Esophagus muscularis mucosa (tissue), 4 donors: ENCODE data around the gene FAM120AOS.
A peak's percentile ranks its signal among the peaks of the same experiment; 100 is the strongest.

ENCODE experiments used
- CTCF ChIP-seq, 3 experiments: fragments of 200-600 bp in 2 of 3; fragments of 450-650 bp in 1 of 3; sonication (generic) in 2 of 3; IDR thresholded peaks; one replicate each; pipeline ENCODE4 v1.5.1; 2017 to 2019; ENCODE audit warnings: antibody characterized with exemption in 3 of 3, mild to moderate bottlenecking in 2 of 3, moderate library complexity in 1 of 3
- EP300 ChIP-seq: sonication (generic); formaldehyde crosslinking; IDR thresholded peaks from one replicate; pipeline ENCODE4 v1.6.1; 2017; ENCODE audit warnings: antibody characterized with exemption
- POLR2A ChIP-seq: fragments of 450-650 bp; IDR thresholded peaks from one replicate; pipeline ENCODE4 v1.6.1; 2017; ENCODE audit warnings: antibody characterized with exemption, moderate library complexity, mild to moderate bottlenecking, low read depth
- POLR2AphosphoS5 ChIP-seq, 2 donors: sonication (generic); formaldehyde crosslinking; IDR thresholded peaks; one replicate each; pipeline ENCODE4 v1.6.1; 2017; ENCODE audit warnings: antibody characterized with exemption in 2 of 2

- TF ChIP-seq CTCF (IDR thresholded peaks at IDR 0.05) (no peak), POLR2A (peak; percentile 79), POLR2AphosphoS5 (IDR thresholded peaks at IDR 0.05) (peak; percentile 71 to 85), EP300 (no peak)
Measured at GRCh38 chr9:93450945-93451815, 2.2 kb downstream of the FAM120AOS start, which contains the start of gene FAM120A.
